Subcutaneous abdominal adipose tissue (tissue), 5 donors: ENCODE data around the gene STX8.
"Not testable (repeated sequence)": the region's sequence is repeated elsewhere in the genome, so short reads cannot be mapped to it uniquely, and the experiment has no call there.

ENCODE experiments used
- H3K27ac ChIP-seq: one replicate; pipeline ENCODE4 v1.7.0; 2013; ENCODE audit warnings: low read depth, mild to moderate bottlenecking, inconsistent platforms, low read length, moderate library complexity
- H3K27me3 ChIP-seq, 5 donors: one replicate each; pipeline ENCODE4 v1.7.0; 2013; ENCODE audit warnings: low read length in 5 of 5, inconsistent platforms in 1 of 5; ENCODE audit not compliant: control insufficient read depth in 5 of 5, insufficient read depth in 4 of 5
- H3K36me3 ChIP-seq, 5 donors: one replicate each; pipeline ENCODE4 v1.7.0; 2013; ENCODE audit warnings: low read length in 5 of 5; ENCODE audit not compliant: control insufficient read depth in 5 of 5, insufficient read depth in 5 of 5
- H3K4me1 ChIP-seq, 5 donors: one replicate each; pipeline ENCODE4 v1.7.0; 2013; ENCODE audit warnings: low read length in 5 of 5, mild to moderate bottlenecking in 3 of 5, moderate library complexity in 1 of 5; ENCODE audit not compliant: control insufficient read depth in 5 of 5, insufficient read depth in 5 of 5
- H3K4me3 ChIP-seq, 5 donors: one replicate each; pipeline ENCODE4 v1.7.0; 2013; ENCODE audit warnings: low read length in 5 of 5, low read depth in 1 of 5
- H3K9ac ChIP-seq, 5 donors: one replicate each; pipeline ENCODE4 v1.7.0; 2013; ENCODE audit warnings: low read length in 5 of 5, mild to moderate bottlenecking in 4 of 5, moderate library complexity in 3 of 5
- H3K9me3 ChIP-seq, 5 donors: one replicate each; pipeline ENCODE4 v1.7.0; 2013; ENCODE audit warnings: low read length in 5 of 5; ENCODE audit not compliant: control insufficient read depth in 5 of 5
- donor health status: healthy.
- donor health status: healthy.
- donor health status: healthy.
- donor health status: healthy.
- donor health status: healthy.

The STX8 gene

DNA sequence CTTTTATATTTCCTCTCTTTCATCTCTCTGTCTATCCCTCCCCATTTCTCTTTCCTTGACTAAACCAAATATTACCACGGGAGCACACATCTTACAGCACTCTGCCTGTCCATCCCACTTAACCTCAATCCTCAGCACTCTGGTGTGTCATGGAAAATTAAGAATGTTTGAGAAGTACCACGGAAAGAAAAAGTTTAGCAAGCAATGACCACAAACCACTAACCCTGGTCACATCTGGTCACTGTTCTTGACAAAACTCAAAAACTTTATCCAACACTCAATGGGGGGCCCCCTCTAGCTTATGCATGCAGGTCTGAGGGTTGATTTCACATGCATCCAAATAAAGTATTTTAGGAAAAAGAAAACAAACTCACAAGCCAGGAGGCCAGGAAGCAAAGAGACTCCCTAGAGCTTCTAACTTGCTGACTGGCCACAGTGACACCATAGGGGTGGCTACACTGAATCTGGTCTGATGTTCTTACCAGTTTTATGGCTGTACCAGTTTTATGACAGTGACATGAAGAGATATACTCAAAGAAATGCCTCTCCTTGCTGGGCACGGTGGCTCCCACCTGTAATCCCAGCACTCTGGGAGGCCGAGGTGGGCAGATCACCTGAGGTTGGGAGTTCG is 229.2 kb downstream of the STX8 start:
- Histone ChIP-seq H3K27me3 (no peaks in the 10 kb centered on the region), H3K4me3 (no peak overlapping the region), H3K9me3 (no peaks in the 10 kb centered on the region), H3K36me3 (no peaks in the 10 kb centered on the region), H3K9ac (no peak overlapping the region), H3K27ac (no peak overlapping the region), H3K4me1 (no peaks in the 10 kb centered on the region)

DNA sequence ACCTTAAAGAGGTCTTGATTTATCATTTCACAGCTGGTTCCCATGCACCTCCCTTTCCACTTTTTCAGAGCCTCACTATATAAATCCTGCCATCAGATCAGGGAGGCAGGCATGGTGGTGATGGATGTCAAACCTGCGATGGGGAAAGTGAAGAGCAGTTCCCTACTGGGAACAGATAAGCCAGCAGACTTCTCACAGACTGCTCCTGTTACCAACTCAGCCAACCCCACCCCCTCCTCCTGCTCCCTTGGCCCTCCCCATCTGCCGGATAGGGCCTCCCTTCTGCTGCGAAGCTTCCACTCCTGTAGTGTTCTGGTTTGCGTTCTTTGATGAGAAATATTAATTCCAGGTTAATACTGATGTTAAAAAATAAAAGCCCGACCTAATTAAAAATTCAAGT is 232.1 kb downstream of the STX8 start:
- no peaks in the 10 kb centered on the region for H3K36me3 ChIP-seq
- H3K4me3 ChIP-seq: no peak overlapping the region
- H3K27me3 ChIP-seq: no peaks in the 10 kb centered on the region
- H3K9me3 ChIP-seq: no peaks in the 10 kb centered on the region
- no peak overlapping the region for H3K27ac ChIP-seq
- H3K4me1 ChIP-seq: no peaks in the 10 kb centered on the region
- H3K9ac ChIP-seq: no peak overlapping the region

DNA sequence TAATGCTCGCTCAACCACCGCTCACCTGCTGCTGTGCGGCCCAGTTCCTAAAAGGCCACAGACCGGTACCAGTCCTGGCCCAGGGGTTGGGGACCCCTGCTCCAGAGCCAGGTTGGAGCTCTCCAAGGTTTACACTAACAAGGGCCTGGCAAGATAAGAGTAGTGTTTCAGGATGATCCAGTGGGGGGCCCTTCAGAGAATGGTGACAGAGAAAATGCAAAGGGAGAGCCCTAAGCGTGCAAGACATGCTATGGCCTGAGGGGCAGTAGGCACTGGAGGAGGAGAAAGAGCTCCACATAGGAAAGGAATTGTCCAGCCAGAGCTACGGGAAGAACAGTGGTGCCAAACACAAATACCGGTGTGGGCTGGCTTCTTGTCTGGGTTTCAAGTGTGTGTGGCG is 233.4 kb downstream of the STX8 start:
- no peaks in the 10 kb centered on the region for H3K9me3 ChIP-seq
- H3K36me3 ChIP-seq: no peaks in the 10 kb centered on the region
- no peaks in the 10 kb centered on the region for H3K27me3 ChIP-seq
- H3K27ac ChIP-seq: no peak overlapping the region
- no peak overlapping the region for H3K9ac ChIP-seq
- no peak overlapping the region for H3K4me3 ChIP-seq
- no peaks in the 10 kb centered on the region for H3K4me1 ChIP-seq

DNA sequence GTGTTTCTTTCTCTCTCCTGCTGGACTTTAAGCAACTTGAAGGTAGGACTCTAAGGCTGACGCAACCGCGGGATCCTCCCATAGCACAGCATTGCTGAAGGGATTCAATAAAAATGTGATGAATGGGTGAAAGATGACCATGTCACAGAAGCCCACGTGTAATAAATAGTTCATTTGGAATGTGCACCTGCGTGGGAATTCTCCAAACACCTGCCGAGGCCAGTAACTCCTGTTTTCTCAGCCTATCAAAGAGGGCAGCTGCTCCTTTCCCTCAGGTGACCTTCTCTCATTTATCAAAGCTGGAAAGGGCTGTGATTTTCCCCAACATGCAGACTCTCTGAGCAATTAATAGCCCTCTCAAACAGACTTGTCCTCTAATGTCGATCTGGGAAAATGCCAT is 235.7 kb downstream of the STX8 start:
- Histone ChIP-seq H3K4me3 (no peak overlapping the region), H3K36me3 (no peaks in the 10 kb centered on the region), H3K9ac (no peak overlapping the region), H3K27me3 (no peaks in the 10 kb centered on the region), H3K4me1 (no peaks in the 10 kb centered on the region), H3K27ac (no peak overlapping the region), H3K9me3 (peaks cover 0 to 6% (median 0%) of the 10 kb centered on the region in 5 donors)

DNA sequence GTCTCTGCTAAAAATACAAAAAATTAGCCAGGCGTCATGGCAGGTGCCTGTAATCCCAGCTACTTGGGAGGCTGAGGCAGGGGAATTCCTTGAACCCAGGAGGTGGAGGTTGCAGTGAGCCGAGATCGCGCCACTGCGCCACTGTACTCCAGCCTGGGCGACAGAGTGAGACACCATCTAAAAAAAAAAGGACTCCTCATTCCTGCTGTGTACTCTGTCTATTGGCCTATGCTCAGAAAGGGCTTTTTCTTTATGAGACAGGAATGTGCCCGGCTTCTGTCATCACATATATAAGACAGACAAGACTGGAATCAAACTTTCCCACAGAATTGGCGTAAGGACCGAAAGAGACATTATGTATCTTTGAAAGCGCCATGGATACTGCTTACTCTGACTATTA is 236.1 kb downstream of the STX8 start:
- H3K4me1 ChIP-seq, H3K27ac ChIP-seq, H3K27me3 ChIP-seq, H3K9ac ChIP-seq, H3K36me3 ChIP-seq, H3K4me3 ChIP-seq: not testable (repeated sequence)
- peaks cover 0 to 11% (median 3%) of the 10 kb centered on the region in 5 donors for H3K9me3 ChIP-seq

DNA sequence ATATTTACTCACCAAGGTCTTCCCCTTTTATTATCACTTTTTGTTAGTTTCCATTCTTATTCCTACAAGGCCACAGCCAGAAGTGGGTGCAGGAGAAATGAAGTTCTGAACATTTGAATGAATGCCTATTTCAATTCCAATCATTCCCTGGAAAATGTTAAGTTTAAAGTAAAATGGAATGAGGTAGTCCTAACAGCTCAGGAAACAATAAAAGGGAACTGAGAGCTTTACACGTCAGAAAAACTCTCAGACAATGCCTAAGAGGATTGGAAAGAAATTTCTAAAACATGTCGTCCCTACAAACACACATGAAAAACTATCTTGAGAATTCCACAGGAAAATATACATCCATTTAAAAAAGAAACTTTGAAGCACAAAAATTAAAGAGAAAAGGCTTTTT is 238.8 kb downstream of the STX8 start:
- Histone ChIP-seq H3K27me3 (no peaks in the 10 kb centered on the region), H3K27ac (no peak overlapping the region), H3K4me3 (no peak overlapping the region), H3K4me1 (no peaks in the 10 kb centered on the region), H3K9ac (no peak overlapping the region), H3K9me3 (peaks cover 0 to 12% (median 3%) of the 10 kb centered on the region in 5 donors), H3K36me3 (peaks cover 0 to 6% (median 0%) of the 10 kb centered on the region in 5 donors)

DNA sequence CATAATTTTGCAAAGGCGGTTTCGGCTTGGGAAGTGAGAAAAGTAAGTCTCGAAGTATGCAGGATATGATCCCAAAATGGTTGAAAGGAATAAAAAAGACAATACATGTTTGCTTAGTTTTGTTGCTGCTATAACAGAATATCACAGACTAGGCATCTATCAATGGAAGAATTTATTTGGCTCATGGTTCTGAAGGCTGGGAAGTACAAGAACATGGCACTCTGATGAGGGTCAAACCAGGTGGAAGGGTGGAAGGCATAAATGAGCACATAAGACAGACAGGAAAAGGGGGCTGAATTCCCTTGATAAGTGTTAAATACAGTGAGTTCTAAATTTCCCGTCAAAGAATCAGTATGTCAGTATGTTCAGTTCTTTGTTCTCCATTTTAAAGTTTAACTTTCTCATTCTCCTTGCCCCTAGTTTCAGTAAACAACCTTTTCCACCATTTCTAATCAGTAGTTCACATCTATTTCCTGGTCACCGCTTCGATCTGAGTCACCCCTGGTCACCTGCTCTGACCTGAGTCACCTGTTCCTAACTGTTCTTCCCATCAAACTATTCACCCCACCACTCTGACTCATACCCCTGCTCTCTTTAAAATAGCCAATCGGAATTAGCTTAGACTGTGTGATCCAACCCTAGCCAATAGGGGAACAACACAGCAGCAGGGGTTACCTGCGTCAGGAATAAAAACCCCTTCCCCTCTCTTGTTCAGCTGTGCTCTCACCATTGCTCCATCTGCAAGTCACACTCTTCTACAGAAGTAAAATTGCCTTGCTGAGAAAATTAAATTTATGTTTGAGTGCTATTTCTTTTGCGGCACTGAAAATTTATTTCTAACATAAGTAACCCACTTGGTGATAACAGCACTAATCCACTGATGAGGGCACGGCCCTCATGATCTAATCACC is 240.8 kb downstream of the STX8 start:
- Histone ChIP-seq H3K27ac (no peak overlapping the region), H3K9me3 (peaks cover 0 to 12% (median 3%) of the 10 kb centered on the region in 5 donors), H3K36me3 (peaks cover 0 to 6% (median 0%) of the 10 kb centered on the region in 5 donors), H3K4me1 (no peaks in the 10 kb centered on the region), H3K4me3 (no peak overlapping the region), H3K9ac (no peak overlapping the region), H3K27me3 (no peaks in the 10 kb centered on the region)

DNA sequence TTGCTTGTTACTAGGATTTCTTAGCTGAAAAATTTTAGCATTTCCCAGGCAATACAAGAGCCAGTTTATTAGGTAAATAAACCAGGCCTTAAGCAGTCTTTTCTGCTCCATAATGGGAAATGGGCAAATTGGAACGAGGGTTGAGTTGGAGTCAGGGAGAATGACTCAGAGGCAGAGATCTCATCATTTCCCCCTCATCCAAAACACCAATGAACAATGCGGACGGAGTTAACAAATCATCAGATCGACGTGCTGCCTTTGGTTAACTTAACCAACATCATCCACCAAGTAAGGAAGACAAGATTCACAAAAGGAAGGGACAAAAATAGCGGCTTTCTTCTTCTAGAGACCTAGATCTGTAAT is 243.5 kb downstream of the STX8 start:
- H3K36me3 ChIP-seq: peaks cover 0 to 6% (median 0%) of the 10 kb centered on the region in 5 donors
- no peak overlapping the region for H3K27ac ChIP-seq

DNA sequence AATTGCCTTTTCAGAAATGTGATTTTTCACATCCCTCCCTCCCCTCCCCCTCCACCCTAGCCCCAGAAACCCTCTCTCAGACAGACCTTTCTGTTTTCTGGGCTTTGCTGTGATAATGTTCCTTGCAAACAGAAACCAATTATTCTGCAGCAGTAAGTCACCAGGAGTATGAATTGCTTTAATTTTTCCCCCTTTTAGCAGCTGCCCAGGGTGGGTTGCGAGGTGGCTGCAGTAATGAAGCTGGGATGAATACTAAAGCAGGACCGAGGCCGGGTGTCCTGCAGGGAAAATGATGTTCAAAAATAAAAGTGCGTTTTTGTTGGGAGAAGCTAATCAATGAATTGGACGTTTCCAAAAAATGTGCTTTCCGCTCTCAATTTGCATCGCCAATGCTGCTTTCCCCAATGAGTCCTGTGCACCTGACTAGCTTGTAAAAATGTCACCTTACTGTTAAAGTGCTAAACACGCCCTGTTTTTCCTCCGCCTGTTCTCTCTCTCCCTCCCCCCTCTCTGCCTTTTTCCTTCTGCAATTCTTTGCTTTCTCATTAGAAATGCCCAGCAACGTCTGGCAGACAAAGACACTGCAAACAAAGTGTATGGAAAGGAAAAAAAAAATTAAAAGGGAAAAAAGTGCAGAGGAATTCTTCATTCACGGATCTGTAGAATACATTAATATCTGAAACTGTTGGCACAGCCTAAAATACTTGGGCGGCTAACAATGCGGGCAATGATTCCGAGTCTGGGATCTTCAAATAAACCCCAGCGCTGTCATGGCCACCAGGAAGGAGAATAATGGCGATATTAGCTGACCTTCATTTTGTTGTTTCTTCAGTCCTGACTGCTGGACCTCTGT is 244.1 kb downstream of the STX8 start:
- Histone ChIP-seq H3K27ac (no peak overlapping the region), H3K36me3 (peaks cover 0 to 6% (median 0%) of the 10 kb centered on the region in 5 donors), H3K9me3 (peaks cover 0 to 12% (median 3%) of the 10 kb centered on the region in 5 donors), H3K4me1 (no peaks in the 10 kb centered on the region), H3K27me3 (no peaks in the 10 kb centered on the region), H3K9ac (no peak overlapping the region), H3K4me3 (no peak overlapping the region)

More for the DNA sequence above, 243.5 kb downstream of the STX8 start:
- no peak overlapping the region for H3K4me3 ChIP-seq
- H3K9me3 ChIP-seq: peaks cover 0 to 12% (median 3%) of the 10 kb centered on the region in 5 donors
- no peaks in the 10 kb centered on the region for H3K27me3 ChIP-seq
- H3K4me1 ChIP-seq: no peaks in the 10 kb centered on the region
- no peak overlapping the region for H3K9ac ChIP-seq
